GM12872 (cell line): ENCODE results near the gene KRT9.

ENCODE experiments used
- CTCF ChIP-seq: IDR thresholded peaks from 3 replicates; pipeline ENCODE4 v1.5.1; 2011; ENCODE audit warnings: low read depth, mild to moderate bottlenecking, low read length, moderate library complexity; ENCODE audit not compliant: insufficient read depth

The KRT9 gene

DNA sequence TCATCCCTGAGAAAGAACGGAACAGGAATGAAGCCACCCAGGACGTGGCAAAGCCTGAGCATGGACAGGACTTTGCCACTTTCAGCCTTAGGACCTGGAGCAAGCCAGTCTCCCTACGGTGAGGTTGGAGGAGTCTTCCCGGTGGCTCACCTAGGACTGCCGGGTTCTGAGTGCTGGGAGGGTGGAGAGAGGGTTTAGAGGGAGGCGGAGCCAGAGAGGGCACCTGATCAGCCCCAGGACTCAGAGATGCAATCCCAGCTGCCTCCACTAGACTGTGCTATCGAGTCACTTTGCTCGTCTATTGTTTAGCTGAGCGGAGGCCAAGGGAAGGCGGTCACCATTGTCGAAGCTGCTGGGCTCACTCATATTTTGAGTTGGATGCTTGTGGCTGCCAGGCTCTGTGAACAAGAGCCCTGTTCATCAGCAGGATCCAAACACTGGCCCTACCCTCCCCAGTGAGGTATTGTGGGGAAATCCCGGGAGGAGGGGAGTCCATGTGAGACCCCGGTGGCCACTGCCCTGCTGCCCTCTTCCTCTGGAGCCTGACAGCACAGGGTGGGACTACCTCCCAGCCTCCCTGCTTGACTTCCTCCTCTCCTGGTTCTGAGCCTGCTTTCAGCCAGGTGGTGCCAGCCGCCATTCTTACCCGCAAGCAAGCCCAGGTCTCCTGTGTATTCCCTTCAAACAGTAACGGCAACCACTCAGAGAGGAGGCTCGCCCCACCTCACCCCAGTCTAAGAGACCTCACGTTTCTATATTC is 7.8 kb upstream of the KRT9 start:
- peak; percentile 84 for TF ChIP-seq CTCF

- TF ChIP-seq CTCF, result no peak
These were observed 7.1 kb upstream of the KRT9 start for GRCh38 chr17:41578971-41579370.

- no peak for TF ChIP-seq CTCF
These were observed 6.7 kb upstream of the KRT9 start for GRCh38 chr17:41578538-41578937.

DNA sequence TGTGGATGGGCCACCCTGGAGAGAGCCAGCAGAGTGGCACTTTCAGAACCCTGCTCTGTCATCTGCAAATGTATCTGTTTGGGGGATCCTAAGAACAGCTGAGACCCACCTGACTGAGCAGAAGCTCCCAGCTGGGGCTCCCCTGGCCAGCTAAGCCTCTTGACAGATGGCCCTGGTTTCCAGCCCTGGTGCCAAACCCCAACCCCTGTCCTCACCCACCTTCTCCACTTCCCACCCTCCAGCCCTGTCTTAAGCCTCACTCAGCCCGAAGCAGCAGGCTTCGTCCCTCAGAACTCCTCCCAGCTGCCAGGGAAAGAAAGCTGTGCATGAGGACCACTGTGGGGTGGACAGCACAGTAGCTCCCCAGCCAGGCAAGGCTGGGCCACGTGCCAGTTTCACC is 3.5 kb upstream of the KRT9 start:
- no peak for TF ChIP-seq CTCF

- TF ChIP-seq CTCF, result no peak
These were observed 4.5 kb downstream of the KRT9 start for GRCh38 chr17:41567317-41567716.

DNA sequence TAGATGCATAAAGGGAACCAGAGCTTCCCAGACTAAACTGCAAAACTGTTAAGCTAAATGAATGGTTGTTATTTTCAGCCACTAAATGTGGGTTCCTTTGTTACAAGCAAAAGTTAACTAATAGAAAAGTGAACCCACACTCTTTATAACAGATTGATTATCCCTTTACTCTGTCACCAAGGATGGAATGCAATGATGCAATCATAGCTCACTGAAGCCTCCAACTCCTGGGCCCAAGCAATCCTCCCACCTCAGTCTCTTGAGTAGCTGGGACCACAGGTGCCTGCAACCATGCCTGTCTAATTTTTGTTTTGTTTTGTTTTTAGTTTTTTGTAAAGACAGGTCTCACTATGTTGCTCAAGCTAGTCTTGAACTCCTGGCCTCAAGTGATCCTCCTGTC is 6.5 kb downstream of the KRT9 start:
- no peak for TF ChIP-seq CTCF

DNA sequence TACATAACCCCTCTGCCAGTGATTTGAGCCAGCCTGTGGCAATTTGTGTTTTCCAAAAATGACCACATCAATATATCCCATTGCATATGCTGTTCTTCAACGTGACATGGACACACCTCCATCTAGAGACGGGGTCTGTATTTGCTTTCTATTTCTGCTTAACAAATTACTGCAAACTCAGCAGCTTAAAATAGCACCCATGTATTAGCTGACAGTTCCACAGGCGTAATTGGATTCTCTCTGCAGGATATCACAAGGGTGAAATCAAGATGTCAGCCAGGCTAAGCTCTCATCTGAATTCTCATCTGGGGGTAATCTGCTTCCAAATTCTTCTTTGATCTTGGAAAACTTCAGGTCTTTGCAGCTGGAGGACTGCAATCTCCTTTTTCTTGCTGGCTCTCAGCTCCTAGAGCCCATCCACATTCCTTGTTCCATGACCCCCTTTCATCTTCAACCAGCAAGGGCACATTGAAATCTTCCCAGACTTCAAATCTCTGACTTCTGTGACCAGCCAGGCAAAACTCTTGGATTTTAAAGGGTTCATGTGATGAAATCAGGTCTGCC is 8.2 kb downstream of the KRT9 start:
- no peak for TF ChIP-seq CTCF
